Fibroblast of lung (primary cell): ENCODE data around the gene PLA2G2C. TPM values are rescaled to one million over a fixed set of nuclear protein-coding genes. Genes with fewer than 3 reads are reported as not detected.

ENCODE experiments used
- DNase-seq, 2 donors: peaks; one replicate each; pipeline versions ENCODE4 v3.0.0 to v3.0.0-alpha.2; 2010; ENCODE audit warnings: low read depth in 2 of 2
- H2AFZ ChIP-seq: 2 replicates; pipeline ENCODE4 v1.5.1; 2012; ENCODE audit warnings: low read length, control low read depth, inconsistent platforms
- H3K27ac ChIP-seq: 2 replicates; pipeline ENCODE4 v1.5.1; 2011; ENCODE audit warnings: low read length, control low read depth; ENCODE audit not compliant: insufficient read depth
- H3K27me3 ChIP-seq: 2 replicates; pipeline ENCODE4 v1.5.1; 2011; ENCODE audit warnings: mild to moderate bottlenecking, low read length; ENCODE audit not compliant: control insufficient read depth, insufficient read depth
- H3K36me3 ChIP-seq: 2 replicates; pipeline ENCODE4 v1.5.1; 2011; ENCODE audit warnings: low read length; ENCODE audit not compliant: control insufficient read depth, insufficient read depth
- H3K4me1 ChIP-seq: 2 replicates; pipeline ENCODE4 v1.5.1; 2011; ENCODE audit warnings: low read length; ENCODE audit not compliant: control insufficient read depth, insufficient read depth; ENCODE audit errors: extremely low read depth
- H3K4me2 ChIP-seq: 2 replicates; pipeline ENCODE4 v1.5.1; 2011; ENCODE audit warnings: low read length, control low read depth; ENCODE audit not compliant: insufficient read depth; ENCODE audit errors: extremely low read depth
- H3K4me3 ChIP-seq, 4 experiments: fragments of 200-600 bp in 1 of 4; sonication (generic) in 1 of 4; replicated peaks in 1 of 4; 2 replicates each; pipeline ENCODE4 v1.5.1; 2011 to 2016; ENCODE audit warnings: low read length in 4 of 4, low read depth in 3 of 4, mild to moderate bottlenecking in 3 of 4, control low read depth in 2 of 4, inconsistent platforms in 1 of 4, mixed read lengths in 1 of 4; ENCODE audit not compliant: insufficient read depth in 1 of 4; ENCODE audit errors: control extremely low read depth in 1 of 4
- H3K79me2 ChIP-seq: 2 replicates; pipeline ENCODE4 v1.5.1; 2012; ENCODE audit warnings: mild to moderate bottlenecking, low read length, inconsistent platforms; ENCODE audit not compliant: control insufficient read depth, insufficient read depth
- H3K9ac ChIP-seq: 2 replicates; pipeline ENCODE4 v1.5.1; 2011; ENCODE audit warnings: mild to moderate bottlenecking, low read length, control low read depth; ENCODE audit not compliant: insufficient read depth
- H3K9me3 ChIP-seq: 2 replicates; pipeline ENCODE4 v1.5.1; 2012; ENCODE audit warnings: low read depth, low read length; ENCODE audit not compliant: control insufficient read depth, insufficient read depth
- H4K20me1 ChIP-seq: 2 replicates; pipeline ENCODE4 v1.5.1; 2011; ENCODE audit warnings: low read length; ENCODE audit not compliant: control insufficient read depth, insufficient read depth; ENCODE audit errors: extremely low read depth
- EZH2 ChIP-seq: IDR thresholded peaks from 2 replicates; pipeline ENCODE4 v1.5.1; 2012; ENCODE audit warnings: low read length, control low read depth, mild to moderate bottlenecking; ENCODE audit errors: missing control alignments
- polyA plus RNA-seq, 2 donors: library from polyadenylated mRNA; depleted of rRNA in 1 of 2; stranded (reverse) in 1 of 2; unstranded in 1 of 2; fragments of >200 nt; gene quantifications; 2 replicates each; pipeline ENCODE4 v1.2.1, GENCODE V29; 2011 to 2012; ENCODE audit warnings: missing spikeins in 1 of 2
- total RNA-seq: library from RNA; depleted of rRNA; stranded (reverse); fragments of >200 nt; gene quantifications from 2 replicates; pipeline ENCODE4 v1.2.1, GENCODE V29; 2014
- TF ChIP-seq, protein P1 (sequence below), 2 donors: IDR thresholded peaks in 1 of 2; conservative IDR thresholded peaks in 1 of 2; 1 replicate in 1 of 2; 2 replicates in 1 of 2; pipeline ENCODE4 v1.5.1; 2011 to 2012; ENCODE audit warnings: low read length in 2 of 2, control low read depth in 1 of 2, inconsistent platforms in 1 of 2, low read depth in 1 of 2, mild to moderate bottlenecking in 1 of 2

Gene PLA2G2C
- total and polyA plus RNA-seq, 2 donors (not counting 1 experiment from before 2014, with no cell fraction given): not detected

- Histone ChIP-seq H3K9me3 (no peaks in the 10 kb centered on the region), H3K4me1 (no peaks in the 10 kb centered on the region), H3K9ac (no peak overlapping the region), H3K4me2 (no peak overlapping the region), H4K20me1 (no peaks in the 10 kb centered on the region), H3K27ac (no peak overlapping the region), H3K36me3 (no peaks in the 10 kb centered on the region), H3K27me3 (peaks cover 9% of the 10 kb centered on the region), H3K79me2 (no peaks in the 10 kb centered on the region), H2AFZ (no peak overlapping the region), H3K4me3 (no peak overlapping the region)
- TF ChIP-seq, protein P1, sequence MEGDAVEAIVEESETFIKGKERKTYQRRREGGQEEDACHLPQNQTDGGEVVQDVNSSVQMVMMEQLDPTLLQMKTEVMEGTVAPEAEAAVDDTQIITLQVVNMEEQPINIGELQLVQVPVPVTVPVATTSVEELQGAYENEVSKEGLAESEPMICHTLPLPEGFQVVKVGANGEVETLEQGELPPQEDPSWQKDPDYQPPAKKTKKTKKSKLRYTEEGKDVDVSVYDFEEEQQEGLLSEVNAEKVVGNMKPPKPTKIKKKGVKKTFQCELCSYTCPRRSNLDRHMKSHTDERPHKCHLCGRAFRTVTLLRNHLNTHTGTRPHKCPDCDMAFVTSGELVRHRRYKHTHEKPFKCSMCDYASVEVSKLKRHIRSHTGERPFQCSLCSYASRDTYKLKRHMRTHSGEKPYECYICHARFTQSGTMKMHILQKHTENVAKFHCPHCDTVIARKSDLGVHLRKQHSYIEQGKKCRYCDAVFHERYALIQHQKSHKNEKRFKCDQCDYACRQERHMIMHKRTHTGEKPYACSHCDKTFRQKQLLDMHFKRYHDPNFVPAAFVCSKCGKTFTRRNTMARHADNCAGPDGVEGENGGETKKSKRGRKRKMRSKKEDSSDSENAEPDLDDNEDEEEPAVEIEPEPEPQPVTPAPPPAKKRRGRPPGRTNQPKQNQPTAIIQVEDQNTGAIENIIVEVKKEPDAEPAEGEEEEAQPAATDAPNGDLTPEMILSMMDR (conservative IDR thresholded peaks at IDR 0.05 in 1 of 2, IDR thresholded peaks at IDR 0.05 in 1 of 2; ENCODE audit: low read depth in 1 of 2, low read length in 2 of 2): no peak
- no peak for TF ChIP-seq EZH2
- no peak for DNase-seq
Observed at GRCh38 chr1:20166051-20166450, 20.3 kb downstream of the PLA2G2C start.

DNA sequence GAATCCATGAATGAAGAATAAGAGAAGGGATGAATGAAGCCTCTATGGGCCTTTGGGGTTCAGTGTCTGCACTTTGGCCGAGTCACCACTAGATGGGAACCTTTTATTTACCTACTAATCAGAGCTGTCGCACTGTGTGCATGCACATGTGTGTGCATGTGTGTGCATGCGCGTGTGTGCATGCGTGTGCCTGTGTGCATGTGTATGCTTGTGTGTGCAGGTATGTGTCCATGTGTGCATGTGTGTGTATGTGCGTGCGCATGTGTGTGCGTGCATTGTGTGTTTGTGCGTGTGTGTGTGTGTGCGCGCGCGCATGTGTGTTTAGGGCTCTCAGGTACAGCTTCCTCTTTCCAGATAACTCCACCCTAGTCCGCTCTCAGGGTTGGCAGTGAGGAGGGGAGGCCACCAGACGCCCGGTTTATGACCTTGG, 20.8 kb downstream of the PLA2G2C start:
- Histone ChIP-seq H2AFZ (no peak overlapping the region), H4K20me1 (no peaks in the 10 kb centered on the region), H3K4me2 (no peak overlapping the region), H3K27me3 (peaks cover 9% of the 10 kb centered on the region), H3K4me3 (no peak overlapping the region), H3K4me1 (no peaks in the 10 kb centered on the region), H3K79me2 (no peaks in the 10 kb centered on the region), H3K36me3 (no peaks in the 10 kb centered on the region), H3K27ac (no peak overlapping the region), H3K9me3 (no peaks in the 10 kb centered on the region), H3K9ac (no peak overlapping the region)
- peak in 1 of 2 donors; percentile 18 for DNase-seq
- TF ChIP-seq, protein P1 (conservative IDR thresholded peaks at IDR 0.05 in 1 of 2, IDR thresholded peaks at IDR 0.05 in 1 of 2; ENCODE audit: low read depth in 1 of 2, low read length in 2 of 2): peak; percentile 7 to 38
- no peak for TF ChIP-seq EZH2

DNA sequence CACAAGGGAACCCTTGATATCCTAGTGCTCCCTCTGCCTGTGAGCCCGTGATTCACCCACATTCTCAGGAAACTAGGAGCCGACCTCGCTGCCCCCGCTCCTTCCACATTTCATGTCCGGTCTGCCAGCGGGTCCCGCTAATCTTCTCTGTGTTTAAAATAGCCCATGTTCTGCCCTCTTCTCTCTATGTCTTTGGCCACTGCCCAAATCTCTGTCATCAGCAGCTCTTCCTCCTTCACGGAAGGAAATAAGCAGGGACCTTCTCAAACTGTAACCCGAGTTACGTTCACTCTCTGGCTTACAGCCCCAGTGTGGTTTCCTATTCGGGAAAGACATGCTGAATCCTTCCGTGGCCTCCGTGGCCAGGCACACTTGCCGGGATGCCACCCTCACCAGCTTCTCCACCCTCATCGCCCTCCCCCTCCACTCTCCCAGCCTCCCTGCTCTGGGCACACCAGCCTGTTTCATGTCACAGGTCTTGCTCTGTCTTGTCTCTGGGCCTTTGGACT, 21.6 kb downstream of the PLA2G2C start:
- Histone ChIP-seq H3K4me2 (no peak overlapping the region), H3K9ac (no peak overlapping the region), H3K79me2 (no peaks in the 10 kb centered on the region), H4K20me1 (no peaks in the 10 kb centered on the region), H3K9me3 (no peaks in the 10 kb centered on the region), H3K4me1 (no peaks in the 10 kb centered on the region), H2AFZ (no peak overlapping the region), H3K27me3 (peaks cover 8% of the 10 kb centered on the region), H3K36me3 (no peaks in the 10 kb centered on the region), H3K27ac (no peak overlapping the region), H3K4me3 (no peak overlapping the region)
- DNase-seq: peak in 1 of 2 donors; percentile 24
- TF ChIP-seq, protein P1 (conservative IDR thresholded peaks at IDR 0.05 in 1 of 2, IDR thresholded peaks at IDR 0.05 in 1 of 2; ENCODE audit: low read depth in 1 of 2, low read length in 2 of 2): peak in 1 of 2 donors; percentile 30
- no peak for TF ChIP-seq EZH2
